HG03457 (cell line): ENCODE results near the gene WDR90.
A peak's percentile ranks its signal among the peaks of the same experiment; 100 is the strongest.

Experiments used
- ATAC-seq: cut with Tn5 transposase; IDR thresholded peaks from one replicate; pipeline ENCODE4 v1.9.1; 2021; ENCODE audit warnings: moderate number of reproducible peaks; ENCODE audit not compliant: unreplicated experiment

The WDR90 gene

DNA sequence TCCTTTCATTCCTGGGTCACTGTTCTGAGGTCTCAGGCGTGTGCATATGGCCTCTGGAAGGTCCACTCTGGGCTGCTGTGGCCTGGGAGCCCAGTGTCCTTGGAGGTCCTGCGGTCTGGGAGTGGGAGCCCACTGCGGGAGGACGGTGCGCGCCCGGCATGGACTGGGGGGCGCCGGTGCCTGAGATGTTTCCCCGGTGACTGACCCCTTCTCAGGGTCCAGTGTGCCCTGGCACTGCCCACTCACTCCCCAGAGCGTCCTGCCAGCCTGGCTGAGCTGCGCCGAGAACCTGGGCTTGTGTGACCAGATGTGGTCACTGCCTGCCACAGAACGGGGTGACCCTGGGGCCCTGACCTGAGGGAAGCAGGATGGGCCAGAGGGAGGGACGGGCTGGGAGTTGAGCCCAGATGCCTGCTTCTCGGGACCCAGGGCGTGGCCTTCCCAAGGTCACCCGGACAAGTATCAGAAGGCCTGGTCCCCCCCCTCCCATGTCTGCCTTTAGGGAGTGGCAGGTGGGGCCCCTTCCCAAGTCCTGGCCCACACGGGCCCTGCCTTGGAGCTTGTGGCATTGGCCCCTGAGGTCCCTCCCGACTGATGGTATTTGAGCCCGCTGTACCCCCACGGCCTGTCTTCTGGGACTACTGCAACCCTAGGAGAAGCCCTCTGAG is 25.2 kb downstream of the WDR90 start:
- no peak for ATAC-seq

GRCh38 chr16:674968-675883 is 26.1 kb downstream of the WDR90 start, which contains the start of gene RHBDL1:
TSS of gene RHBDL1 (plus strand) at chr16:675671. CDS start at chr16:675791, 120 bp downstream.
- ATAC-seq, result no peak

GRCh38 chr16:675884-676564 is 26.9 kb downstream of the WDR90 start:
- no peak for ATAC-seq

GRCh38 chr16:676565-676902 is 27.4 kb downstream of the WDR90 start:
- ATAC-seq, result no peak

- ATAC-seq, result no peak
These were observed 27.7 kb downstream of the WDR90 start for GRCh38 chr16:676913-677312.

DNA sequence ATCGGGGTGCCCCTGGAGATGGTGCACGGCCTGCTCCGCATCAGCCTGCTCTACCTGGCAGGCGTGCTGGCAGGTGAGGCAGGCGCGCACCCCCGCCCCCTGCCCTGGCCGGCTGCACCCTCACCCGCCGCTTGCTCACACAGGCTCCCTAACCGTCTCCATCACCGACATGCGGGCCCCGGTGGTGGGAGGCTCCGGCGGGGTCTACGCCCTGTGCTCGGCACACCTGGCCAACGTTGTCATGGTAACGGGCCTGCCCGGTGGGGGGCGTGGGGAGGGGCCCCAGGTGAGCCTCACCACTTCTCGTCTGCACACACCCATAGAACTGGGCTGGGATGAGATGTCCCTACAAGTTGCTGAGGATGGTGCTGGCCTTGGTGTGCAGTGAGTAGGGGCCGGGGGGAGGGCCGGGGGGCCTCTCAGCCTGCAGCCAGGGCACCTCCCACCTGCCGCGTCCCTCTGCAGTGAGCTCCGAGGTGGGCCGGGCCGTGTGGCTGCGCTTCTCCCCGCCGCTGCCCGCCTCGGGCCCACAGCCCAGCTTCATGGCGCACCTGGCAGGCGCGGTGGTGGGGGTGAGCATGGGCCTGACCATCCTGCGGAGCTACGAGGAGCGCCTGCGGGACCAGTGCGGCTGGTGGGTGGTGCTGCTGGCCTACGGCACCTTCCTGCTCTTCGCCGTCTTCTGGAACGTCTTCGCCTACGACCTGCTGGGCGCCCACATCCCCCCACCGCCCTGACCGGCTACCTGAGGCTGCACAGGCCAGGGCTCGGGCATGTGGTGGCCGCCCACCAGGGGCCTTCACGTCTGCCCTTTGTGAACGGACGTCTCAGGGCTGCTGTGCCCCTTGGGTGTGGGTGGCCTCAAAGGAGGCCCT is 28.4 kb downstream of the WDR90 start:
- no peak for ATAC-seq

DNA sequence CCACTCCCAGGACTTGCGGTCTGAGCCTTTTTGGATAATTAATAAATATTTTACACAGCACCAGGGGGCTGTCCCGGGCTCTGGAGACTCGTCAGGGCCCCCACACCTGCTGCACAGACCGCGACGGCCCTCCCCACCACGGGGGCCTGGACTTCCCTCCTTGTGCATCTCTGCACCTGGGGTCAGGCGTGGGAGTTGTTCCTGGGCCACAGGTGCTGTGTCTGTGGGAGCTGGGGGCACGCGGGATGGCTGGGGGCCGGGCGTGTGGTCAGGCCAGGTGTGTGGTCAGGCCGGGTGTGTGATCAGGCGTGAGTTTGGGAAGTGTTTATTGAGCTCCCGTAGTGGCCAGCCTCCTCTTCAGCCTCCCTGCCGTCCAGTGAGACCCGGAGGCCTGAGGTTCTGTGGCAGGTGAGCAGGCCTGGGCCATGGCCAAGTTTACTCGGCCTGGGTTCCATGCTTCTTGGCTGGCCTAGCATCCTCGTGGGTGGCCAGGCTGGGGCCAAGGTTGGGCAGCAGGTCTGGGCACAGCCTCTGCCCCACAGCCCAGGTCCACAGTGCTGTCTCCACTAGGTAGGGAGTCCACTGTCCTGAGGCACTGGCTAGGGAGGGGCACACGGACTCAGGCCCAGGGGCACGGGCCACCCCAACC is 29.2 kb downstream of the WDR90 start:
- no peak for ATAC-seq

- no peak for ATAC-seq
These were observed 30.0 kb downstream of the WDR90 start for GRCh38 chr16:678858-679813.

- ATAC-seq, result no peak
These were observed 30.9 kb downstream of the WDR90 start, which contains the start of gene STUB1 for GRCh38 chr16:679814-680624. TSS of gene STUB1 (plus strand) at chr16:680410. CDS start at chr16:680526, 116 bp downstream.

DNA sequence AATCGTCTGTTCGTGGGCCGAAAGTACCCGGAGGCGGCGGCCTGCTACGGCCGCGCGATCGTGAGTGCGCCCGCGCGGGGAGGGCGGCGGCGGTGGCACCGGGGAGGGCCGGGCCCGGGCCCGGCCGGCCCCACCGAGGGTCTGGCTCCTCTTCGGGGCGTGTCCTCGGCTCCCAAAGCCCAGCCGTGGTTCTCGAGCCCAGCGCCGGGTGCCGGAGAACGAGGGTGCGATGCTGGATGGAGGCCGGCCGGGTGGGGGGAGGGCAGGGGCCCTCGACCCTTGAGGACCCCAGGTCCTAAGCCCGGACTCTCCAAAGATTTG is 31.4 kb downstream of the WDR90 start:
- no peak for ATAC-seq

- ATAC-seq, result no peak
These were observed 32.0 kb downstream of the WDR90 start for GRCh38 chr16:680967-681745.

DNA sequence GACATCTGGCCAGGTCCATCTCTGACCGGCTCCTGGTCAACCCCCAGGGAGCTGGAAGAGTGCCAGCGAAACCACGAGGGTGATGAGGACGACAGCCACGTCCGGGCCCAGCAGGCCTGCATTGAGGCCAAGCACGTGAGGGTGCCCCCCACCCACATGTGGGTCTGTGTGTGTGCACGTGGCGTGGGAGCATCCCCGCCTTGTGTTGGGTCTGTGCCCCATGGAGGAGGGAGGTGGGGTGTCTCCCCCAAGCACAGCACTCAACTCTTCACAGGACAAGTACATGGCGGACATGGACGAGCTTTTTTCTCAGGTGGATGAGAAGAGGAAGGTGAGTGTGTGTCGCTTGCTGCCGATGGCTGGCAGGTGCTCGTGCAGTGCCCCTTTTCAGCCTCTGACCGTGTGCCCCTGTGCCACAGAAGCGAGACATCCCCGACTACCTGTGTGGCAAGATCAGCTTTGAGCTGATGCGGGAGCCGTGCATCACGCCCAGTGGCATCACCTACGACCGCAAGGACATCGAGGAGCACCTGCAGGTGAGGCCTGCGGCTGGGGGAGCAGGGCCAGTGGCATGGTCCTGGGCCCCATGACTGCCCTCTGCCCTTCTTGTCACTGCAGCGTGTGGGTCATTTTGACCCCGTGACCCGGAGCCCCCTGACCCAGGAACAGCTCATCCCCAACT is 32.7 kb downstream of the WDR90 start:
- ATAC-seq, result no peak

- no peak for ATAC-seq
These were observed 33.6 kb downstream of the WDR90 start for GRCh38 chr16:682493-683395.

- ATAC-seq, result no peak
These were observed 34.4 kb downstream of the WDR90 start for GRCh38 chr16:683396-684070.

GRCh38 chr16:684071-684794 is 35.1 kb downstream of the WDR90 start, which contains the start of gene JMJD8:
TSS of gene JMJD8 (minus strand) at chr16:684334. CDS start at chr16:684319, 15 bp downstream.
- peak; percentile 43 for ATAC-seq
